ENCODE results near the gene ZNF280B. TPM values are rescaled to one million over a fixed set of nuclear protein-coding genes. Genes with fewer than 3 reads are reported as not detected.
"Not testable (repeated sequence)": the region's sequence is repeated elsewhere in the genome, so short reads cannot be mapped to it uniquely, and the experiment has no call there.

The ZNF280B gene
- total RNA-seq, 2 experiments from 2014 or later: 2.6 TPM

DNA sequence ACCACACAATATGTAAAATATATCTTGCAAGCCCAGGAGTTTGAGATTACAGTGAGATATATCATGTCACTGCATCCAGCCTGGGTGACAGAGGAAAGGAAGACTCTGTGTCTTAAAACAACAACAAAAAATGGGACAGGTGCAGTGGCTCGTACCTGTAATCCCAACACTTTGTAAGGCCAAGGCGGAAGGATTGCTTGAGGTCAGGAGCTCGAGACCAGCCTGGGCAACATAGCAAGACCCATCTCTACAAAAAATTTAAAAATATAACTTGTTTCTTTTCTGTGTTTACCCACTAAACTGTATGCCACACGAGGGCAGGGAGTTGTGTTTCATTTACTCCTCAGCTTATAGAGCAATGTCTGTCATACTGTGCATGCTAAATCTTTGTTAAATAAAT, 8.4 kb upstream of the ZNF280B start:
- Mint-ChIP-seq H3K4me1 (ENCODE audit: low read depth) (no peaks in the 10 kb centered on the region), H3K4me3 (no peak overlapping the region), H3K9me3 (ENCODE audit: insufficient read depth) (no peaks in the 10 kb centered on the region), H3K36me3 (ENCODE audit: low read depth) (no peaks in the 10 kb centered on the region), H3K27me3 (ENCODE audit: low read depth) (peaks cover 29% of the 10 kb centered on the region), H3K27ac (no peak overlapping the region)
- CTCF ChIA-PET: interaction anchor here (0.9 kb wide), 1 partner anchor 8 kb away, joined by 4 read pairs; the partner anchor contains the start of gene ZNF280B
- ATAC-seq (no peak), DNase-seq (no peak)
- POLR2A ChIA-PET: no interaction called here

DNA sequence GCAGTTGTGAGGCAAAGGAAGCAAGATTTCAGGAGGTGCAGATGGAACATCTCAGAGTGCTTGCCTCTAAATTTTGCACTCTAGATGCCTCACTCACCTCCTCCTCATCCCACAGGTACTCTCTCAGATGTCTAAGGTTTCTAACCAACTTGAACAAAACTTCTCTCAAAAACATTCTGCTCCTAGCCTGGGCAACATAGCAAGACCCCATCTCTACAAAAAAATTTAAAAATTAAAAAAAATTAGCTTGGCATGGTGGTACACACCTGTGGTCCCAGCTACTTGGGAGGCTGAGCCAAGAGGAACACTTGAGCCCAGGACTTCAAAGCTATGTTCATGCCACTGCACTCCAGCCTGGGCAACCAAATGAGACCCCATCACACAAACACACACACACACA, 7.3 kb upstream of the ZNF280B start:
- no peak for DNase-seq
- Mint-ChIP-seq H3K9me3 (ENCODE audit: insufficient read depth) (no peaks in the 10 kb centered on the region), H3K4me1 (ENCODE audit: low read depth) (no peaks in the 10 kb centered on the region), H3K27ac (no peak overlapping the region), H3K4me3 (no peak overlapping the region), H3K27me3 (ENCODE audit: low read depth) (peaks cover 34% of the 10 kb centered on the region), H3K36me3 (ENCODE audit: low read depth) (no peaks in the 10 kb centered on the region)
- ATAC-seq: no peak
- CTCF ChIA-PET: no interaction called here
- POLR2A ChIA-PET: no interaction called here

DNA sequence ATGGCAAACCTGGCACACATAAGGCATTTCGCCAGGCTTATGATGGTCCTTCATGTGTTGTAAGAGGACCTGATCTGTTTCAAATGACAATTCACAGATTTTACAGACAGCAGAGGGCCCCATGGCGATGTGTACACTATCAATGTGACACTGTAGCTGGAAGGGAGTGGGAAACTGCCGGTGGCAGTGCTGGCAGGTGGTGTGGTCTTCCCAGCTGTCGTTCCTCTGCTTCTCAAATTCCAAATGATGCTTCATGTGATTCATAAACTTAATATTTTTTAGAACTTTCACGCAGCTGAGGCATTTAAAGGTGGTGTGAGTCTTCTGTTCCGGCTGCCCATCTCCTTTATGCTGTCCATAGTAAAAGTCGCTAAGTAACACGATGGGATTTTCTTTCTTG, 5.9 kb upstream of the ZNF280B start:
- DNase-seq; CTCF ChIA-PET; H3K27ac Mint-ChIP-seq; H3K9me3 Mint-ChIP-seq (ENCODE audit: insufficient read depth); H3K4me3 Mint-ChIP-seq; H3K36me3 Mint-ChIP-seq (ENCODE audit: low read depth); ATAC-seq; H3K4me1 Mint-ChIP-seq (ENCODE audit: low read depth); POLR2A ChIA-PET: not testable (repeated sequence)
- peaks cover 34% of the 10 kb centered on the region for H3K27me3 Mint-ChIP-seq (ENCODE audit: low read depth)

DNA sequence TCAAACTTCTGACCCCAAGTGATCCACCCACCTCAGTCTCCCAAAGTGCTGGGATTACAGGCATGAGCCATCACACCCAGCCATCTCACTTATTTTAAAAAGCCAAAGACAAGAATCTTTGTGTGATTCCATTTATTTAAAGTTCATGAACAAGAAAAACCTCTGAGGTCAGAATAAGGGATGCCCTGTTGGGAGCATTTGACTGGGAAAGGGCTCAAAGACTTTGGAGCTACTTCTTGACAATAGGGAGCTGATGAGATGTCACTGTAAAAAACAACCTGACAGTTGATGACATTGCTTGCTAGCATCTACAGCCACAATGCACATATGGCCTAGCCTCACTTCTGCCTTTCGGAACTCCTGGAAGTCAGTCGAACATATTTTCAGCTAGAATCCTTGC, 5.1 kb upstream of the ZNF280B start:
- Mint-ChIP-seq H3K27me3 (ENCODE audit: low read depth) (peaks cover 34% of the 10 kb centered on the region), H3K27ac (no peak overlapping the region), H3K9me3 (ENCODE audit: insufficient read depth) (peaks cover 8% of the 10 kb centered on the region), H3K4me1 (ENCODE audit: low read depth) (peaks cover 3% of the 10 kb centered on the region), H3K36me3 (ENCODE audit: low read depth) (peaks cover 4% of the 10 kb centered on the region), H3K4me3 (no peak overlapping the region)
- CTCF ChIA-PET: interaction anchor here (0.8 kb wide), 1 partner anchor 9 kb away, joined by 3 read pairs; no protein-coding TSS in a partner anchor
- DNase-seq (no peak), ATAC-seq (no peak)
- POLR2A ChIA-PET: no interaction called here

DNA sequence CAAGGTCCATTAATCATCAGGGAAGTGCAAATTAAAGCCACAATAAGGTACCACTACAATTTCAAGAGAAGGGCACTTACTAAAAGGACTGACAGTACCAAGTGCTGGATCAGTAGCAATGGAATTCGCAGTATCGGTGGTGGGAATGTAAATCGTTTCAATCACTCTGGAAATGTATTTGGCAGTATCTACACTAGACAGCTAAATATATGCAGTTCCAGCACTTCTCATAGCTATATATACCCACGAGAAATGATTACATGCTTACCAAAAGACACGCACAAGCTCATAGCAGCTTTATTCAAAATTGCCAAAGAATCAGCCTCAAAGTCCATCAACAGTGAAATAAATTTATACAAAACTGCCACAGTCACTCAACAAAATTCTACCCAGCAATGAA, 4.4 kb upstream of the ZNF280B start:
- peaks cover 34% of the 10 kb centered on the region for H3K27me3 Mint-ChIP-seq (ENCODE audit: low read depth)
- H3K36me3 Mint-ChIP-seq (ENCODE audit: low read depth): peaks cover 4% of the 10 kb centered on the region
- peaks cover 8% of the 10 kb centered on the region for H3K9me3 Mint-ChIP-seq (ENCODE audit: insufficient read depth)
- POLR2A ChIA-PET: no interaction called here
- H3K4me1 Mint-ChIP-seq (ENCODE audit: low read depth): peaks cover 4% of the 10 kb centered on the region
- H3K27ac Mint-ChIP-seq: no peak overlapping the region
- no peak overlapping the region for H3K4me3 Mint-ChIP-seq
- CTCF ChIA-PET: interaction anchor here (0.8 to 1.4 kb wide), 3 partner anchors 9 to 277 kb away, joined by 3 read pairs; no protein-coding TSS in a partner anchor
- DNase-seq (no peak), ATAC-seq (no peak)

DNA sequence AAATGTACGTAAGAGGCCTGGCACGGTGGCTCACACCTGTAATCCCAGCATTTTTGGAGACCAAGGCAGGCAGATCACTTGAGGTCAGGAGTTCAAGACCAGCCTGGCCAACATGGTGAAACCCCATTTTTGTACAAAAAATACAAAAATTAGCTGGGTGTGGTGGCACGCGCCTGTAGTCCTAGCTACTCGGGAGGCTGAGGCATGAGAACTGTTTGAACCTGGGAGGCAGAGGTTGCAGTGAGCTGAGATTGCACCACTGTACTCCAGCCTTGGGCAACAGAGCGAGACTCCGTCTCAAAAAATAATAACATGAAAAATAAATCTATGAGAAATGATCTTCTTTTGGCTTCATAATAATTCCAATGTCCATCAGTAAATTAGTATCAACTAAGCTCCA, 2.3 kb upstream of the ZNF280B start:
- CTCF ChIA-PET: interaction anchor here (0.8 to 1.1 kb wide), 2 partner anchors 48 to 80 kb away, joined by 3 to 5 read pairs; partner anchors contain the start of gene PRAME
- Mint-ChIP-seq H3K27me3 (ENCODE audit: low read depth) (peaks cover 25% of the 10 kb centered on the region), H3K36me3 (ENCODE audit: low read depth) (peaks cover 18% of the 10 kb centered on the region), H3K4me1 (ENCODE audit: low read depth) (peaks cover 14% of the 10 kb centered on the region)
- POLR2A ChIA-PET; H3K27ac Mint-ChIP-seq; H3K9me3 Mint-ChIP-seq (ENCODE audit: insufficient read depth); ATAC-seq; DNase-seq; H3K4me3 Mint-ChIP-seq: not testable (repeated sequence)

DNA sequence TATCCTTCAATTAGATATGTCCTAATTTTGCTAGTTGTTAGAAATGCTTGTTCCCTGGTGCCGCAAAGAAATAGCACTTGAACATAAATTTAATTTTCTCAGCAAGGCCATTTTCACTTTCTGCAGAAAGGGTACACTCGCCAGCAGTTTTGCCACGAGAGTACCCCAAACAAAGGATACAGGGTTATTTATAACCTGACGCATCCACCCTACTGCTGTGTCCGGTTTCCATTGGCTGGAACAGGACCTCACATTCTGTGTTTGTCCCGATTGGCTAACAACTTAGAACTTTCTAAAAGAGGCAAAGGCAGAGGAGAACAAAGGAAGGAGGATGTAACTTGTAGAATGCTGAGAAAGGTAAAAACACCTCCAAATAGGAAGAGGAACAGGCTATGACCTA, 1.4 kb upstream of the ZNF280B start:
- ATAC-seq; H3K4me3 Mint-ChIP-seq; H3K9me3 Mint-ChIP-seq (ENCODE audit: insufficient read depth); POLR2A ChIA-PET; H3K27ac Mint-ChIP-seq; DNase-seq: not testable (repeated sequence)
- Mint-ChIP-seq H3K36me3 (ENCODE audit: low read depth) (peaks cover 21% of the 10 kb centered on the region), H3K27me3 (ENCODE audit: low read depth) (peaks cover 18% of the 10 kb centered on the region), H3K4me1 (ENCODE audit: low read depth) (peaks cover 14% of the 10 kb centered on the region)
- CTCF ChIA-PET: interaction anchor here (0.7 to 1.7 kb wide), 7 partner anchors 30 to 1258 kb away, joined by 3 to 7 read pairs (median 4); partner anchors contain the start of genes CHCHD10 and PRAME

DNA sequence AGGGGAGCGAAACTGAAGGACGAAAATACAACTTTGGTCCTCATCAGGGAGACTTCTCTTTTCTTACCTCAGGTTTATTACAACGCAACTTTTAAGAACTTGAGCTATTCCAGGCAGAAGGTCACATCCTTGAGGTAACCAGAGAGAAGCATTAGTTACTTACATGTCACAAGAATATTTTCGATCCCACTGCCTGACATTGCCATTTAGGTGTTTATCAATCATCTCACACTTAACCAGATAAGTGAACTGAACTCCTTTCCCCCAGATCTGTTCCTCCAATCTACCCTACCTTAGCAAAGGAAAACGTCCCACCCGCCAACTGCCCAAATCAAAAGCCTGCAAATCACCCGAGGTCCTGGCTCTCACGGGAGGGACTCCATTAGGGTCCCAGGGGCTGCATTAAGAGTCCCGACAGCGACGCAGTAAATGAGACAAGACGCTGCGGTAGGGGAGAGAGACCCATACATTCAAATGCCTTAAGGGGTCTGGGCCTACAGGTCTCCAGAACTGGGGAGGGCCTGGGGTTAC, 734 bp downstream of the ZNF280B start:
- H3K4me1 Mint-ChIP-seq (ENCODE audit: low read depth): peaks cover 14% of the 10 kb centered on the region
- ATAC-seq (no peak), DNase-seq (no peak)
- peaks cover 12% of the 10 kb centered on the region for H3K27me3 Mint-ChIP-seq (ENCODE audit: low read depth)
- H3K9me3 Mint-ChIP-seq (ENCODE audit: insufficient read depth): peaks cover 8% of the 10 kb centered on the region
- ChIA-PET CTCF (interaction anchor here (0.9 to 2.5 kb wide), 6 partner anchors 12 to 238 kb away, joined by 3 to 13 read pairs (median 5); partner anchors contain the start of gene ZNF280A), POLR2A (no interaction called here)
- H3K4me3 Mint-ChIP-seq: peak overlapping the region; percentile 81
- no peak overlapping the region for H3K27ac Mint-ChIP-seq
- peaks cover 29% of the 10 kb centered on the region for H3K36me3 Mint-ChIP-seq (ENCODE audit: low read depth)

DNA sequence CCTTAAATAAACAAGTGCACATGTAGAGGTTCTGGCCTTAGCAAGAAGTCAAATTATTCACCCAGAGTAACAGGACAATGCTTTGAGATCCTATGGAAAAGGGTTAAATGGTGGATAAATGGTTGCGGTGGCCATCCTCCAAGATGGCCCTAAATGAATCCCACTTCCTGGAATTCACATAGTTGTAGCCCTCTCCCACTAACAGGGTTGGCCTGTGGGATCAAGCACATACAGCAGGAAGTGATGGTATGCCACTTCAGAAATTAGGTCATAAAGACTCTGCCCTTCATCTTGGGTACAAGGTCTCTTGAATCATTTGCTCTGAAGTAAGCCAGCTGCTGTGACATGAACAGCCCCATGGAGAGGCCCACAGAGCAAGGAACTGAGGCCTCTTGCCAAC, 1.8 kb downstream of the ZNF280B start:
- peaks cover 3% of the 10 kb centered on the region for H3K27me3 Mint-ChIP-seq (ENCODE audit: low read depth)
- peaks cover 14% of the 10 kb centered on the region for H3K4me1 Mint-ChIP-seq (ENCODE audit: low read depth)
- ATAC-seq: no peak
- ChIA-PET CTCF (interaction anchor here (0.6 to 1.3 kb wide), 3 partner anchors 24 to 239 kb away, joined by 3 to 5 read pairs (median 3); no protein-coding TSS in a partner anchor), POLR2A (no interaction called here)
- peaks cover 8% of the 10 kb centered on the region for H3K9me3 Mint-ChIP-seq (ENCODE audit: insufficient read depth)
- H3K36me3 Mint-ChIP-seq (ENCODE audit: low read depth): peaks cover 29% of the 10 kb centered on the region
- DNase-seq: no peak
- no peak overlapping the region for H3K27ac Mint-ChIP-seq
- no peak overlapping the region for H3K4me3 Mint-ChIP-seq

DNA sequence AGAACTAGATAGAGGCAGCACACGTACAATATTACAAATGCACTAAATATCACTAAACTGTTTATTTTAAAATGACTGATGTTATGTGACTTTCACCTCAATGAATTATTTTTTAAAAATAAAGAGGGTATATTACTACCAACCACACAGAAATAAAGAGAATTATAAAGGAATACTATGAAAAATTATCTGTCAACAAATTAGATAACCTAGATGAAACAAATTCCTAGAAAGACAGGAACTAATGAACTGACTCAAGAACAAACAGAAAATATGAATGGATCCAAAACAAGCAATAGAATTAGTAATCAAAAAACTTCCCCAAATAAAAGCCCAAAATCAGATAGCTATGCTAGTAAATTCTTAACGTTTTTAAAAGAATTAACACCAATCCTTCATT, 10.3 kb downstream of the ZNF280B start:
- Mint-ChIP-seq H3K27ac (no peak overlapping the region), H3K4me3 (no peak overlapping the region), H3K9me3 (ENCODE audit: insufficient read depth) (no peaks in the 10 kb centered on the region), H3K36me3 (ENCODE audit: low read depth) (peaks cover 3% of the 10 kb centered on the region), H3K27me3 (ENCODE audit: low read depth) (no peaks in the 10 kb centered on the region), H3K4me1 (ENCODE audit: low read depth) (no peaks in the 10 kb centered on the region)
- POLR2A ChIA-PET: no interaction called here
- DNase-seq (no peak), ATAC-seq (no peak)
- CTCF ChIA-PET: no interaction called here

DNA sequence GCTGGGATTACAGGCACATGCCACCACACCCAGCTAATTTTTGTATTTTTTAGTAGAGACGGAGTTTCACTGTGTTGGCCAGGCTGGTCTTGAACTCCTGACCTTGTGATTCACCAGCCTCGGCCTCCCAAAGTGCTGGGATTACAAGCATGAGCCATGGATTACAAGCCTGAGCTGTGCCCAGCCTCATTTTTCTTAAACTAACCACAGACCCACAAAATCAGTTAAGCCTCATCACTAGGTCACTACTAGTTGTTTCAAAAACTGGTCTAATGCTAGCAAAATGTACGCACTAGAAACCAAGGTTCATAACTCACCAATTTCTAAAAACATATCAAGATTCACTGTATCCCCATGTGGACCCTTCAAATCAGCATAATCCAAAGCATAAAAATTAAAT, 17.0 kb downstream of the ZNF280B start:
- H3K9me3 Mint-ChIP-seq (ENCODE audit: insufficient read depth); H3K4me1 Mint-ChIP-seq (ENCODE audit: low read depth); ATAC-seq; POLR2A ChIA-PET; CTCF ChIA-PET; H3K27ac Mint-ChIP-seq; H3K27me3 Mint-ChIP-seq (ENCODE audit: low read depth); DNase-seq; H3K4me3 Mint-ChIP-seq: not testable (repeated sequence)
- peaks cover 17% of the 10 kb centered on the region for H3K36me3 Mint-ChIP-seq (ENCODE audit: low read depth)

DNA sequence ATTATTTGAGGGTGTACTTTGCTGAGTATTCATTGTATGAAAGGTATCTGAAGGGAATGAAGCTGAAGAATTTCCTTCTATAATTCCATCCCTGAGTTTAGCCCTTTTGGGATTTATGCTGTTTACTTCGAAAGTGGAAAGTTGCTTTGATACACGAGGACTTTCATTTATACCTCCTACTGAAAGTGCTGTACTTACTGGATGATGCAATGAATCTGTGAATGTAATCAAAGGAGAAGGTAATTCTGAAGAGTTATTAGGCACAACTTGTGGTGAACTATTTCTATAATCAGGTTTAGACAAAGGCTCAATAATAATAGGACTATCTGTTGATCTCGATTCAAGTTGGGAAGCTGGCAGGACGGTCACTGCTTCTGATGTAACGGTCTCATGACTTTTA, 19.8 kb downstream of the ZNF280B start:
- ChIA-PET POLR2A (no interaction called here), CTCF (interaction anchor here (1.6 kb wide), 1 partner anchor 20 kb away, joined by 5 read pairs; the partner anchor contains the start of gene ZNF280B)
- no peaks in the 10 kb centered on the region for H3K4me1 Mint-ChIP-seq (ENCODE audit: low read depth)
- no peak overlapping the region for H3K4me3 Mint-ChIP-seq
- ATAC-seq: no peak
- no peak overlapping the region for H3K27ac Mint-ChIP-seq
- H3K9me3 Mint-ChIP-seq (ENCODE audit: insufficient read depth): no peaks in the 10 kb centered on the region
- no peak for DNase-seq
- H3K36me3 Mint-ChIP-seq (ENCODE audit: low read depth): peaks cover 21% of the 10 kb centered on the region
- H3K27me3 Mint-ChIP-seq (ENCODE audit: low read depth): no peaks in the 10 kb centered on the region
